Transverse colon (tissue), 4 donors: Measurements from ENCODE around the gene CLCA2. TPM values are rescaled to one million over a fixed set of nuclear protein-coding genes. Genes with fewer than 3 reads are reported as not detected.

Source experiments
- DNase-seq: peaks from one replicate; pipeline ENCODE4 v3.0.0-alpha.2; 2019
- H3K27ac ChIP-seq, 4 donors: fragments of 200-600 bp; sonication (generic); 2 replicates each; pipeline ENCODE4 v1.5.1; 2016 to 2018; ENCODE audit warnings: inconsistent platforms in 4 of 4
- H3K27me3 ChIP-seq: fragments of 200-600 bp; sonication (generic); 2 replicates; pipeline ENCODE4 v1.5.1; 2017; ENCODE audit warnings: inconsistent platforms
- H3K36me3 ChIP-seq, 4 donors: fragments of 200-600 bp; sonication (generic); 2 replicates each; pipeline ENCODE4 v1.5.1; 2017 to 2019; ENCODE audit warnings: inconsistent platforms in 4 of 4
- H3K4me1 ChIP-seq, 4 donors: fragments of 200-600 bp; sonication (generic); 2 replicates each; pipeline ENCODE4 v1.5.1; 2017 to 2020; ENCODE audit warnings: inconsistent platforms in 4 of 4
- H3K4me3 ChIP-seq, 4 donors: fragments of 200-600 bp; sonication (generic); 1 replicate in 1 of 4; 2 replicates in 3 of 4; pipeline versions ENCODE4 v1.5.1 to v1.6.1; 2017 to 2019; ENCODE audit warnings: inconsistent platforms in 4 of 4
- H3K9me3 ChIP-seq, 2 donors: fragments of 200-600 bp; sonication (generic); 2 replicates each; pipeline ENCODE4 v1.5.1; 2017 to 2019; ENCODE audit warnings: inconsistent platforms in 2 of 2
- CTCF ChIP-seq, 5 experiments: fragments of 200-600 bp in 3 of 5; fragments of 450-650 bp in 2 of 5; sonication (generic) in 3 of 5; IDR thresholded peaks; 1 replicate in 2 of 5; 2 replicates in 3 of 5; pipeline ENCODE4 v1.5.1; 2016 to 2017; ENCODE audit warnings: antibody characterized with exemption in 5 of 5, inconsistent platforms in 3 of 5, mild to moderate bottlenecking in 2 of 5, moderate library complexity in 1 of 5
- EP300 ChIP-seq: sonication (generic); formaldehyde crosslinking; IDR thresholded peaks from one replicate; pipeline ENCODE4 v1.6.1; 2017; ENCODE audit warnings: antibody characterized with exemption, low read depth
- POLR2A ChIP-seq: fragments of 450-650 bp; IDR thresholded peaks from one replicate; pipeline ENCODE4 v1.6.1; 2016; ENCODE audit warnings: antibody characterized with exemption, mild to moderate bottlenecking, moderate library complexity
- POLR2AphosphoS5 ChIP-seq, 3 donors: sonication (generic); formaldehyde crosslinking; IDR thresholded peaks; one replicate each; pipeline ENCODE4 v1.6.1; 2016; ENCODE audit warnings: antibody characterized with exemption in 3 of 3
- WGBS, 2 donors: methylation state at CpG; one replicate each; pipeline ENCODE4 v1.1.5; 2018; ENCODE audit warnings: low coverage in 1 of 2; 5-methylcytosine and 5-hydroxymethylcytosine counted together
- in situ Hi-C, 4 donors: fragments of 200-750 bp; cut with MboI; loops; one replicate each; pipeline versions ENCODE4 v1.15.0 to v1.15.1; 2017; ENCODE audit warnings: low sequenced_read_pairs in 3 of 4, low pct_ligation_motif_present in 1 of 4, low pct_unique_long_range_greater_than_20kb in 1 of 4
- intact Hi-C: fragments of 100-400 bp; cut with DNase I; formaldehyde crosslinking; loops from one replicate; pipeline ENCODE4 v1.15.1; 2023; ENCODE audit warnings: low total_unique reads
- total RNA-seq, 4 donors: library from RNA; depleted of rRNA; stranded (reverse); fragments of >200 nt; gene quantifications; one replicate each; pipeline ENCODE4 v1.1.0, GENCODE V29; 2016

Gene CLCA2
- total RNA-seq, 4 donors from 2014 or later: 1.1 to 1.7 TPM; not detected in 2

GRCh38 chr1:86504137-86504479, 80.1 kb downstream of the CLCA2 start:
- H3K4me1 ChIP-seq: peaks cover 2 to 62% (median 27%) of the 10 kb centered on the region in 4 donors
- H3K27ac ChIP-seq: peak overlapping the region; percentile 62 to 74 (median 69)
- 44 to 54% methylated on average over 9 of the region's 9 CpGs for WGBS, 2 donors
- no peaks in the 10 kb centered on the region for H3K36me3 ChIP-seq
- H3K27me3 ChIP-seq: no peaks in the 10 kb centered on the region
- H3K9me3 ChIP-seq: no peaks in the 10 kb centered on the region
- intact Hi-C loops (loop anchor here (10.0 kb wide), 1 partner anchor 129 kb away; no protein-coding TSS in a partner anchor), in situ Hi-C loops (loop anchor here in 1 of 4 donors (10.0 kb wide), 1 partner anchor 119 kb away; no protein-coding TSS in a partner anchor)
- TF ChIP-seq POLR2AphosphoS5 (IDR thresholded peaks at IDR 0.05): no peak
- TF ChIP-seq EP300: no peak
- no peak for TF ChIP-seq CTCF (IDR thresholded peaks at IDR 0.05)
- TF ChIP-seq POLR2A: no peak
- peak overlapping the region in 2 of 4 donors; percentile 18 to 28 for H3K4me3 ChIP-seq
- DNase-seq: no peak

GRCh38 chr1:86504895-86505563, 81.1 kb downstream of the CLCA2 start:
- H3K27ac ChIP-seq: peak overlapping the region; percentile 62 to 74 (median 69)
- intact Hi-C loops: loop anchor here (10.0 kb wide), 1 partner anchor 130 kb away; no protein-coding TSS in a partner anchor
- no peaks in the 10 kb centered on the region for H3K36me3 ChIP-seq
- DNase-seq: peak; percentile 56
- H3K9me3 ChIP-seq: no peaks in the 10 kb centered on the region
- H3K27me3 ChIP-seq: no peaks in the 10 kb centered on the region
- peaks cover 2 to 62% (median 27%) of the 10 kb centered on the region in 4 donors for H3K4me1 ChIP-seq
- TF ChIP-seq CTCF (IDR thresholded peaks at IDR 0.05) (no peak), POLR2AphosphoS5 (IDR thresholded peaks at IDR 0.05) (no peak), POLR2A (no peak), EP300 (no peak)
- 59 to 63% methylated on average over 9 of the region's 9 CpGs for WGBS, 2 donors
- in situ Hi-C loops: loop anchor here in 1 of 4 donors (10.0 kb wide), 1 partner anchor 120 kb away; no protein-coding TSS in a partner anchor
- H3K4me3 ChIP-seq: no peak overlapping the region

- WGBS, 2 donors: 38 to 52% methylated on average over 2 to 4 of the region's 4 CpGs
- no peak overlapping the region for H3K4me3 ChIP-seq
- no peaks in the 10 kb centered on the region for H3K36me3 ChIP-seq
- in situ Hi-C loops: loop anchor here in 1 of 4 donors (10.0 kb wide), 1 partner anchor 121 kb away; no protein-coding TSS in a partner anchor
- no peaks in the 10 kb centered on the region for H3K27me3 ChIP-seq
- H3K9me3 ChIP-seq: no peaks in the 10 kb centered on the region
- H3K4me1 ChIP-seq: peaks cover 2 to 60% (median 27%) of the 10 kb centered on the region in 4 donors
- TF ChIP-seq POLR2A: no peak
- no peak for TF ChIP-seq POLR2AphosphoS5 (IDR thresholded peaks at IDR 0.05)
- no peak for TF ChIP-seq EP300
- no peak for TF ChIP-seq CTCF (IDR thresholded peaks at IDR 0.05)
- H3K27ac ChIP-seq: peak overlapping the region in 2 of 4 donors; percentile 62 to 74
- DNase-seq: no peak
- intact Hi-C loops: loop anchor here (10.0 kb wide), 1 partner anchor 131 kb away; no protein-coding TSS in a partner anchor
Observed at GRCh38 chr1:86505564-86505902, 81.6 kb downstream of the CLCA2 start.

Other genes with a start within 250 kb of the CLCA2 start
- 10 to 100 TPM; 43.6 to 89.2 (median 55.9) TPM for gene ODF2L, start 27.8 kb upstream of the CLCA2 start, total RNA-seq
- gene CLCA1, start 44.8 kb downstream of the CLCA2 start, total RNA-seq: 1,000 to 10,000 TPM in 1 of 4 donors, 100 to 1,000 TPM in 2, 10 to 100 TPM in 1; 16.1 to 1,013 (median 168) TPM
- 1,000 to 10,000 TPM in 2 of 4 donors, 100 to 1,000 TPM in 1, under 1 TPM in 1; 0.40 to 1,312 (median 849) TPM for gene CLCA4, start 122.9 kb downstream of the CLCA2 start, total RNA-seq